WI38 (cell line): ENCODE results near the gene KCNK5.

Source experiments
- H3K4me3 ChIP-seq: 2 replicates; pipeline ENCODE4 v1.5.1; 2011; ENCODE audit warnings: low read depth, mild to moderate bottlenecking, control low read depth, low read length
- CTCF ChIP-seq: IDR thresholded peaks from 2 replicates; pipeline ENCODE4 v1.5.1; 2012; ENCODE audit warnings: low read depth, mild to moderate bottlenecking, control low read depth, low read length

KCNK5 gene

GRCh38 chr6:39260456-39260855, 31.2 kb upstream of the KCNK5 start:
- no peak overlapping the region for H3K4me3 ChIP-seq
- no peak for TF ChIP-seq CTCF

GRCh38 chr6:39256294-39256940, 27.1 kb upstream of the KCNK5 start:
- H3K4me3 ChIP-seq, result no peak overlapping the region
- TF ChIP-seq CTCF, result no peak

- no peak for TF ChIP-seq CTCF
These were observed 25.8 kb upstream of the KCNK5 start for GRCh38 chr6:39254999-39255535.

GRCh38 chr6:39251406-39251805, 22.1 kb upstream of the KCNK5 start:
- no peak overlapping the region for H3K4me3 ChIP-seq
- no peak for TF ChIP-seq CTCF

More at GRCh38 chr6:39254999-39255535, 25.8 kb upstream of the KCNK5 start:
- no peak overlapping the region for H3K4me3 ChIP-seq

GRCh38 chr6:39250507-39250906, 21.2 kb upstream of the KCNK5 start:
- no peak for TF ChIP-seq CTCF
- no peak overlapping the region for H3K4me3 ChIP-seq

- TF ChIP-seq CTCF, result no peak
These were observed 20.0 kb upstream of the KCNK5 start for GRCh38 chr6:39249278-39249677.

GRCh38 chr6:39247667-39248194, 18.5 kb upstream of the KCNK5 start:
- no peak for TF ChIP-seq CTCF
- no peak overlapping the region for H3K4me3 ChIP-seq

More at GRCh38 chr6:39249278-39249677, 20.0 kb upstream of the KCNK5 start:
- H3K4me3 ChIP-seq, result no peak overlapping the region
